Neural cell (in vitro differentiated cells): ENCODE results near the gene BTBD3. TPM values are rescaled to one million over a fixed set of nuclear protein-coding genes. Genes with fewer than 3 reads are reported as not detected.

Source experiments
- H2AFZ ChIP-seq: fragments of 200-600, 300-800 bp; sonication (generic), shearing (Covaris generic); 2 replicates; pipeline ENCODE4 v1.6.0; 2014; ENCODE audit warnings: low read depth, mild to moderate bottlenecking, antibody characterized with exemption, low read length, moderate library complexity
- H3F3A ChIP-seq: fragments of 200-600 bp; shearing (Covaris generic); 2 replicates; pipeline ENCODE4 v1.6.1; 2016; ENCODE audit warnings: mild to moderate bottlenecking, moderate library complexity, mixed read lengths, antibody characterized with exemption, low read length; ENCODE audit not compliant: insufficient read depth, poor library complexity, severe bottlenecking
- H3K27ac ChIP-seq: fragments of 200-600, 300-800 bp; sonication (generic), shearing (Covaris generic); 2 replicates; pipeline ENCODE4 v1.5.1; 2014; ENCODE audit warnings: mild to moderate bottlenecking, low read length, moderate library complexity
- H3K27me3 ChIP-seq: fragments of 300-800, 200-600 bp; sonication (generic), shearing (Covaris generic); 2 replicates; pipeline ENCODE4 v1.6.0; 2014; ENCODE audit warnings: mild to moderate bottlenecking, low read depth, low read length, moderate library complexity; ENCODE audit not compliant: insufficient read depth
- H3K36me3 ChIP-seq: fragments of 300-800, 200-600 bp; sonication (generic), shearing (Covaris generic); 2 replicates; pipeline ENCODE4 v1.5.1; 2014; ENCODE audit warnings: mild to moderate bottlenecking, antibody characterized with exemption, low read length, moderate library complexity; ENCODE audit not compliant: insufficient read depth
- H3K4me2 ChIP-seq: fragments of 300-800, 200-600 bp; sonication (generic), shearing (Covaris generic); 2 replicates; pipeline ENCODE4 v1.6.0; 2014; ENCODE audit warnings: mild to moderate bottlenecking, low read length
- H3K4me3 ChIP-seq: fragments of 300-800, 200-600 bp; sonication (generic), shearing (Covaris generic); 2 replicates; pipeline ENCODE4 v1.5.1; 2014; ENCODE audit warnings: mild to moderate bottlenecking, low read length, moderate library complexity
- H3K79me2 ChIP-seq: fragments of 200-600 bp; shearing (Covaris generic); replicated peaks from 2 replicates; pipeline ENCODE4 v1.6.0; 2014; ENCODE audit warnings: mild to moderate bottlenecking, low read length, moderate library complexity; ENCODE audit not compliant: insufficient read depth
- H3K9ac ChIP-seq: fragments of 300-800, 200-600 bp; sonication (generic), shearing (Covaris generic); 2 replicates; pipeline ENCODE4 v1.6.1; 2016; ENCODE audit warnings: mild to moderate bottlenecking, low read length, mixed read lengths
- H3K9me2 ChIP-seq: fragments of 200-600 bp; shearing (Covaris generic); 2 replicates; pipeline ENCODE4 v1.6.1; 2016; ENCODE audit warnings: mild to moderate bottlenecking, low read length, mixed read lengths; ENCODE audit not compliant: insufficient read depth
- H3K9me3 ChIP-seq: fragments of 200-600, 300-800 bp; sonication (generic), shearing (Covaris generic); 2 replicates; pipeline ENCODE4 v1.6.1; 2016; ENCODE audit warnings: mild to moderate bottlenecking, mixed run types, low read length, moderate library complexity, mixed read lengths
- H4K20me1 ChIP-seq: fragments of 200-600 bp; shearing (Covaris generic); 2 replicates; pipeline ENCODE4 v1.6.1; 2016; ENCODE audit warnings: mild to moderate bottlenecking, mixed run types; ENCODE audit not compliant: insufficient read depth
- EP300 ChIP-seq: fragments of 450-650 bp; conservative IDR thresholded peaks from 2 replicates; pipeline ENCODE4 v1.6.1; 2014; ENCODE audit warnings: antibody characterized with exemption, mild to moderate bottlenecking, moderate library complexity; ENCODE audit not compliant: poor library complexity, severe bottlenecking
- EZH2 ChIP-seq: fragments of 200-600, 300-800 bp; shearing (Covaris generic), sonication (generic); IDR thresholded peaks from 2 replicates; pipeline ENCODE4 v1.6.1; 2014; ENCODE audit warnings: antibody characterized with exemption, low read length, borderline replicate concordance, mild to moderate bottlenecking; ENCODE audit not compliant: insufficient read depth, poor library complexity, severe bottlenecking
- MXI1 ChIP-seq: fragments of 450-650 bp; conservative IDR thresholded peaks from 2 replicates; pipeline ENCODE4 v1.6.1; 2014; ENCODE audit warnings: antibody characterized with exemption, mild to moderate bottlenecking; ENCODE audit not compliant: poor library complexity, severe bottlenecking
- POLR2AphosphoS5 ChIP-seq: IDR thresholded peaks from 2 replicates; pipeline ENCODE4 v1.6.1; 2012
- RAD21 ChIP-seq: fragments of 450-650 bp; conservative IDR thresholded peaks from 2 replicates; pipeline ENCODE4 v1.6.1; 2014; ENCODE audit warnings: antibody characterized with exemption, mild to moderate bottlenecking, moderate library complexity
- SMC3 ChIP-seq: fragments of 450-650 bp; conservative IDR thresholded peaks from 2 replicates; pipeline ENCODE4 v1.6.1; 2014; ENCODE audit warnings: antibody characterized with exemption, mild to moderate bottlenecking, moderate library complexity; ENCODE audit not compliant: poor library complexity
- TAF1 ChIP-seq: IDR thresholded peaks from 2 replicates; pipeline ENCODE4 v1.6.1; 2012; ENCODE audit warnings: low read depth
- polyA plus RNA-seq: library from polyadenylated mRNA; depleted of rRNA; stranded (reverse); fragments of >200 nt; gene quantifications from 2 replicates; pipeline ENCODE4 v1.2.3, GENCODE V29; 2014
- TF ChIP-seq, protein P1 (sequence below): fragments of 450-650 bp; IDR thresholded peaks from 2 replicates; pipeline ENCODE4 v1.5.1; 2014; ENCODE audit warnings: antibody characterized with exemption, mild to moderate bottlenecking, moderate library complexity; ENCODE audit not compliant: poor library complexity, severe bottlenecking
- TF ChIP-seq, protein P2 (sequence below): IDR thresholded peaks from 2 replicates; pipeline ENCODE4 v1.6.1; 2012; ENCODE audit warnings: borderline replicate concordance

Gene BTBD3
- polyA plus RNA-seq, 1 donor from 2014 or later = 90.0 TPM

DNA sequence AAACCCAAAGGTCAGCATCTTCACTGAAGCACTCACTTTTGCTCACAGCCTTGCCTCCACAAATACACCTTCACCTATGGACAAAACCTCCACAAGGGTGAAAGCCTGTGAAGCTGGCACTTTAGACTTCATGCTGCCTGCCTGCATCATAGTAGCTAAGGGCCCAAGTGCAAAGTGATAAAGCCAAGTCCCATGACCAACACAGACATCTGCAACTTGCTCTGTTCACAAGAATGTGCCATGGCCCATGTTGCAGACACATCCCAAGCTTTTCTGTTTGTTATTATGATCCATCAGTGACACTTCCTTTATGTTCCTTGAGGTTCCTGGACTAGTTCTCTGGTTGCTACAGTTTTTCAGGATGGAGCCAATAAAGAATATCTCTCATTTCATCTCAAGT, 31.1 kb downstream of the BTBD3 start:
- Histone ChIP-seq H3K27me3 (no peaks in the 10 kb centered on the region), H3K9me2 (no peaks in the 10 kb centered on the region), H3K9ac (no peak overlapping the region), H3K4me3 (no peak overlapping the region), H3K79me2 (no peaks in the 10 kb centered on the region), H2AFZ (no peak overlapping the region), H3K36me3 (no peaks in the 10 kb centered on the region), H4K20me1 (no peaks in the 10 kb centered on the region), H3F3A (no peaks in the 10 kb centered on the region), H3K9me3 (no peaks in the 10 kb centered on the region), H3K4me2 (no peak overlapping the region), H3K27ac (no peak overlapping the region)
- TF ChIP-seq SMC3 = no peak
- no peak for TF ChIP-seq EZH2
- no peak for TF ChIP-seq RAD21
- no peak for TF ChIP-seq MXI1
- no peak for TF ChIP-seq EP300
- TF ChIP-seq, protein P1, sequence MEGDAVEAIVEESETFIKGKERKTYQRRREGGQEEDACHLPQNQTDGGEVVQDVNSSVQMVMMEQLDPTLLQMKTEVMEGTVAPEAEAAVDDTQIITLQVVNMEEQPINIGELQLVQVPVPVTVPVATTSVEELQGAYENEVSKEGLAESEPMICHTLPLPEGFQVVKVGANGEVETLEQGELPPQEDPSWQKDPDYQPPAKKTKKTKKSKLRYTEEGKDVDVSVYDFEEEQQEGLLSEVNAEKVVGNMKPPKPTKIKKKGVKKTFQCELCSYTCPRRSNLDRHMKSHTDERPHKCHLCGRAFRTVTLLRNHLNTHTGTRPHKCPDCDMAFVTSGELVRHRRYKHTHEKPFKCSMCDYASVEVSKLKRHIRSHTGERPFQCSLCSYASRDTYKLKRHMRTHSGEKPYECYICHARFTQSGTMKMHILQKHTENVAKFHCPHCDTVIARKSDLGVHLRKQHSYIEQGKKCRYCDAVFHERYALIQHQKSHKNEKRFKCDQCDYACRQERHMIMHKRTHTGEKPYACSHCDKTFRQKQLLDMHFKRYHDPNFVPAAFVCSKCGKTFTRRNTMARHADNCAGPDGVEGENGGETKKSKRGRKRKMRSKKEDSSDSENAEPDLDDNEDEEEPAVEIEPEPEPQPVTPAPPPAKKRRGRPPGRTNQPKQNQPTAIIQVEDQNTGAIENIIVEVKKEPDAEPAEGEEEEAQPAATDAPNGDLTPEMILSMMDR = no peak
- no peak for TF ChIP-seq POLR2AphosphoS5
- TF ChIP-seq, protein P2, sequence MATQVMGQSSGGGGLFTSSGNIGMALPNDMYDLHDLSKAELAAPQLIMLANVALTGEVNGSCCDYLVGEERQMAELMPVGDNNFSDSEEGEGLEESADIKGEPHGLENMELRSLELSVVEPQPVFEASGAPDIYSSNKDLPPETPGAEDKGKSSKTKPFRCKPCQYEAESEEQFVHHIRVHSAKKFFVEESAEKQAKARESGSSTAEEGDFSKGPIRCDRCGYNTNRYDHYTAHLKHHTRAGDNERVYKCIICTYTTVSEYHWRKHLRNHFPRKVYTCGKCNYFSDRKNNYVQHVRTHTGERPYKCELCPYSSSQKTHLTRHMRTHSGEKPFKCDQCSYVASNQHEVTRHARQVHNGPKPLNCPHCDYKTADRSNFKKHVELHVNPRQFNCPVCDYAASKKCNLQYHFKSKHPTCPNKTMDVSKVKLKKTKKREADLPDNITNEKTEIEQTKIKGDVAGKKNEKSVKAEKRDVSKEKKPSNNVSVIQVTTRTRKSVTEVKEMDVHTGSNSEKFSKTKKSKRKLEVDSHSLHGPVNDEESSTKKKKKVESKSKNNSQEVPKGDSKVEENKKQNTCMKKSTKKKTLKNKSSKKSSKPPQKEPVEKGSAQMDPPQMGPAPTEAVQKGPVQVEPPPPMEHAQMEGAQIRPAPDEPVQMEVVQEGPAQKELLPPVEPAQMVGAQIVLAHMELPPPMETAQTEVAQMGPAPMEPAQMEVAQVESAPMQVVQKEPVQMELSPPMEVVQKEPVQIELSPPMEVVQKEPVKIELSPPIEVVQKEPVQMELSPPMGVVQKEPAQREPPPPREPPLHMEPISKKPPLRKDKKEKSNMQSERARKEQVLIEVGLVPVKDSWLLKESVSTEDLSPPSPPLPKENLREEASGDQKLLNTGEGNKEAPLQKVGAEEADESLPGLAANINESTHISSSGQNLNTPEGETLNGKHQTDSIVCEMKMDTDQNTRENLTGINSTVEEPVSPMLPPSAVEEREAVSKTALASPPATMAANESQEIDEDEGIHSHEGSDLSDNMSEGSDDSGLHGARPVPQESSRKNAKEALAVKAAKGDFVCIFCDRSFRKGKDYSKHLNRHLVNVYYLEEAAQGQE = no peak
- no peak for TF ChIP-seq TAF1

DNA sequence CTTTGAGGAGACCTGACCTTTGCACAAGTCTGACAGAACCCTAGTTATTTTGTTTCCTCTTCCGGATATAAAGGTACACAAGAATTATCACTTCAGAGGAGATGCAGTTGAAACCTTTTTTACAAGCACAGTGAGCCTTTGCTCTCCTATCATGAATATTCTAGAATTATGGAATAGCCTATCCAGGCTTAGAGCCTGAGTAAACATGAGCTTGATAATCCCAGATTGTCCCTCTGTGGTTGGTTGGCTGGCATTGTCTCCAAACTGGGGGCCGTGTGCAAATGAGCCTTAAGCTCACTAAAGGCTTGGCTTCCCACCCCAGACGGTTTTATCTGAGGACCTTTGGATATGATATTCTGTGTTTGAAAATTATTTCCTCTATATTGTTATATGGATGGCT, 32.0 kb downstream of the BTBD3 start:
- Histone ChIP-seq H3K4me2 (no peak overlapping the region), H3K9me2 (no peaks in the 10 kb centered on the region), H3K79me2 (no peaks in the 10 kb centered on the region), H3K9me3 (no peaks in the 10 kb centered on the region), H3K27me3 (no peaks in the 10 kb centered on the region), H3F3A (no peaks in the 10 kb centered on the region), H3K27ac (no peak overlapping the region), H3K36me3 (no peaks in the 10 kb centered on the region), H3K4me3 (no peak overlapping the region), H4K20me1 (no peaks in the 10 kb centered on the region), H2AFZ (no peak overlapping the region), H3K9ac (no peak overlapping the region)
- no peak for TF ChIP-seq TAF1
- TF ChIP-seq EZH2 = no peak
- TF ChIP-seq MXI1 = no peak
- no peak for TF ChIP-seq RAD21
- TF ChIP-seq POLR2AphosphoS5 = no peak
- no peak for TF ChIP-seq SMC3
- TF ChIP-seq EP300 = no peak

DNA sequence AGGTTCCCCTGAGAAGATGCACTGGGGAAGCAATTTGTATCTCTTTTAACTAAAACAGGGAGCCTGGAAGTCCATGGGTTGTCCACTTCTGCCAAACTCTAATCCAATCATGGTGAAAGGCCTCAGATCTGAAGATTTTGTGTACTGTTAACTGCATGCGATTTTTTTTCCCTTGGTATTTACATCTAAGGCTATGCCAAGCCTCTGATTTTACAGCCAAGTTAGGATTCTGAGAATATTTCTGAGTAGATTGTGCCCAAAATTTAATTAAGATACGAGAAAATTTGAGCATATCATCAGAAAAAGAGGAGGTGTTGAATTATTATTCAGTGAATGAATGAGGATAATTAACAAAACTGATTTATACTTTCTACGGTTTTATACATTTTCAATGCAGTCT, 34.0 kb downstream of the BTBD3 start:
- no peaks in the 10 kb centered on the region for H3K36me3 ChIP-seq
- H3K79me2 ChIP-seq = no peaks in the 10 kb centered on the region
- no peaks in the 10 kb centered on the region for H4K20me1 ChIP-seq
- no peaks in the 10 kb centered on the region for H3K9me2 ChIP-seq
- no peak overlapping the region for H3K27ac ChIP-seq
- TF ChIP-seq POLR2AphosphoS5 = no peak
- TF ChIP-seq MXI1 = no peak
- TF ChIP-seq RAD21 = no peak
- TF ChIP-seq EP300 = no peak
- TF ChIP-seq, protein P2 = no peak
- TF ChIP-seq EZH2 = no peak
- TF ChIP-seq SMC3 = no peak
- TF ChIP-seq, protein P1 = no peak
- no peak for TF ChIP-seq TAF1
- no peaks in the 10 kb centered on the region for H3F3A ChIP-seq
- H3K9ac ChIP-seq = no peak overlapping the region
- no peak overlapping the region for H2AFZ ChIP-seq
- H3K4me2 ChIP-seq = no peak overlapping the region
- H3K27me3 ChIP-seq = no peaks in the 10 kb centered on the region
- H3K4me3 ChIP-seq = no peak overlapping the region
- no peaks in the 10 kb centered on the region for H3K9me3 ChIP-seq
